ENCODE results near the gene SH3RF1.

Gene SH3RF1

GRCh38 chr4:169098532-169098931, 172.2 kb downstream of the SH3RF1 start:
- DNase-seq: no peak

GRCh38 chr4:169098054-169098497, 172.7 kb downstream of the SH3RF1 start:
- no peak for DNase-seq

GRCh38 chr4:169096221-169096620, 174.5 kb downstream of the SH3RF1 start:
- no peak for DNase-seq

- DNase-seq: no peak
Measured at GRCh38 chr4:169094656-169095231, 176.0 kb downstream of the SH3RF1 start.

GRCh38 chr4:169092889-169093522, 177.8 kb downstream of the SH3RF1 start:
- no peak for DNase-seq

- no peak for DNase-seq
Measured at GRCh38 chr4:169090484-169091215, 180.1 kb downstream of the SH3RF1 start.

- DNase-seq: no peak
Measured at GRCh38 chr4:169089004-169089403, 181.8 kb downstream of the SH3RF1 start.

- no peak for DNase-seq
Measured at GRCh38 chr4:169084954-169085353, 185.8 kb downstream of the SH3RF1 start.

- DNase-seq: no peak
Measured at GRCh38 chr4:169080981-169081380, 189.8 kb downstream of the SH3RF1 start.

- no peak for DNase-seq
Measured at GRCh38 chr4:169079942-169080827, 190.6 kb downstream of the SH3RF1 start.

GRCh38 chr4:169074117-169074516, 196.6 kb downstream of the SH3RF1 start:
- no peak for DNase-seq

GRCh38 chr4:169071747-169072146, 199.0 kb downstream of the SH3RF1 start:
- no peak for DNase-seq

GRCh38 chr4:169070895-169071218, 199.9 kb downstream of the SH3RF1 start:
- no peak for DNase-seq

- no peak for DNase-seq
Measured at GRCh38 chr4:169070071-169070894, 200.5 kb downstream of the SH3RF1 start.

GRCh38 chr4:169068423-169068822, 202.3 kb downstream of the SH3RF1 start:
- DNase-seq: no peak

- no peak for DNase-seq
Measured at GRCh38 chr4:169066934-169067333, 203.8 kb downstream of the SH3RF1 start.

GRCh38 chr4:169064296-169064695, 206.5 kb downstream of the SH3RF1 start:
- no peak for DNase-seq

GRCh38 chr4:169063441-169063840, 207.3 kb downstream of the SH3RF1 start:
- DNase-seq: no peak

GRCh38 chr4:169062897-169063244, 207.9 kb downstream of the SH3RF1 start:
- DNase-seq: no peak

GRCh38 chr4:169061386-169061785, 209.4 kb downstream of the SH3RF1 start:
- no peak for DNase-seq

- no peak for DNase-seq
Measured at GRCh38 chr4:169060391-169061091, 210.2 kb downstream of the SH3RF1 start.

Measured in activated effector memory CD4-positive, alpha-beta T cell treated with Interleukin-2 at 50 U/mL for 16 hours (primary cell).